ENCODE data around the gene HNRNPUL1. TPM values are rescaled to one million over a fixed set of nuclear protein-coding genes. Genes with fewer than 3 reads are reported as not detected.

The HNRNPUL1 gene
- total RNA-seq, 5 donors from 2014 or later (not counting 1 experiment from before 2014, with no cell fraction given), result 275 to 350 (median 307) TPM

Other genes starting within 250 kb of the HNRNPUL1 start
- not detected for gene CYP2A13, start 175.9 kb upstream of the HNRNPUL1 start, total RNA-seq
- gene CYP2F1, start 149.9 kb upstream of the HNRNPUL1 start, total RNA-seq, result 1 to 10 TPM in 1 of 5 donors, under 1 TPM in 1, not detected in 3; 0.83 to 1.3 TPM
- 1 to 10 TPM in 1 of 5 donors, under 1 TPM in 3, not detected in 1; 0.20 to 1.2 (median 0.51) TPM for gene CYP2S1, start 71.2 kb upstream of the HNRNPUL1 start, total RNA-seq
- under 1 TPM in 3 of 5 donors, not detected in 2; 0.16 to 0.70 (median 0.47) TPM for gene AXL, start 45.1 kb upstream of the HNRNPUL1 start, total RNA-seq
- 10 to 100 TPM; 38.9 to 61.5 (median 55.1) TPM for gene CCDC97, start 45.8 kb downstream of the HNRNPUL1 start, total RNA-seq
- 100 to 1,000 TPM; 170 to 412 (median 206) TPM for gene TGFB1, start 89.5 kb downstream of the HNRNPUL1 start, total RNA-seq
- 10 to 100 TPM; 15.3 to 27.9 (median 16.4) TPM for gene B9D2, start 99.8 kb downstream of the HNRNPUL1 start, total RNA-seq
- 10 to 100 TPM in 3 of 5 donors, 1 to 10 TPM in 2; 9.9 to 14.7 (median 13.2) TPM for gene TMEM91, start 112.2 kb downstream of the HNRNPUL1 start, total RNA-seq
- gene EXOSC5, start 133.0 kb downstream of the HNRNPUL1 start, total RNA-seq, result 10 to 100 TPM; 12.4 to 32.8 (median 27.1) TPM
- gene BCKDHA, start 133.4 kb downstream of the HNRNPUL1 start, total RNA-seq, result 10 to 100 TPM; 13.0 to 28.6 (median 27.0) TPM
- 1 to 10 TPM in 4 of 5 donors, under 1 TPM in 1; 0.76 to 5.0 (median 1.3) TPM for gene B3GNT8, start 163.0 kb downstream of the HNRNPUL1 start, total RNA-seq
- 10 to 100 TPM; 19.5 to 33.9 (median 24.7) TPM for gene DMAC2, start 175.5 kb downstream of the HNRNPUL1 start, total RNA-seq
- gene ERICH4, start 178.8 kb downstream of the HNRNPUL1 start, total RNA-seq, result under 1 TPM in 2 of 5 donors, not detected in 3; 0.29 to 0.55 TPM